ENCODE measurements around the gene DMPK. TPM values are rescaled to one million over a fixed set of nuclear protein-coding genes. Genes with fewer than 3 reads are reported as not detected.

Gene DMPK
- total RNA-seq, 1 donor from 2014 or later, result 50.1 TPM

DNA sequence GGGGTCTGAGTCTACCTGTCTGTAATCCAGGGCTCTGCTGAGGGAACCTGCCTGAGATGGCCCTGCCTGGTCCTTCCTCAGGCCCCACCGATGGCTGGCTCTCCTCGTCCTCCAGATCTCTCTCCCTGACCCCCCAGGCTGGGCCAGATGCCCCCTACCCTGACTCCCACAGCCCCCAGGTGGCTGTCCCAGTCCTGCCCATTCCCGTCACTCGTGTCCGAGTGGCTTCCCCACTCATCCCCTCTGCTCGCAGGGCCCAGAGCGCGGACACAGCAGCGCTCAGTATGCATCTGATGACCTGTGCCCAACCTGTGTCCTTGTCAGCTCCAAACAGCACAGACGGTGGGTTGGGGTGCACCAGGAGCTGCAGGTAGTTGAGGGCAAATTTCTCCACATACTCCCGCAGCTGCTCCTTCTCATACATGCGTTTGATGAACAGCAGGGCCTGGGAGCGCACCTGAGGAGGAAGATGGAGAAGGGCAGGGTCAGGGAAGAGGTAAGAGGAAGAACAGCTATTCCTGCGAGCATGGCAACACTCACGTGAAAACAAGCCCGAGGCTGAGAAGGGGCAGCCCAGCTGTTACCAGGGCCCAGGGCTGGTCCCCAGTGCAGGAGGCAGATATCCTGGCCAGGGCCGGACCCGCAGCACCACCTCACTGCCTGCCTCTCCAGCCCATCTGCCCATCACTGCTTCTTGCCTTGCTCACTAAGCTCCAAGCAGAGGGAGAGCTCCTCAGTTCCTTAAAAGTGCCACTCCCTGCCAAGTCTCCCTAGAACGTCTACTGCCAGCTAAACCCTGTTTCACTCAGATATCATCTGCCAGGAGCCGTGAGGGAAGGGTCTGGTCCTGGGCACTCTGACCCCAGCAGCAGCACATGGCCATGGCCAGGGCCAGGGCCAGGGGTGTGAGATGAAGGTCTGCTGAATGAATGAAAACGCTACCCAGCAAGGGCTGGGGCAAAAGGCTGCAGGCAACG, 43.9 kb upstream of the DMPK start:
- H3K27me3 ChIP-seq, result no peaks in the 10 kb centered on the region
- H3K36me3 ChIP-seq, result peaks cover 96% of the 10 kb centered on the region
- no peaks in the 10 kb centered on the region for H3K4me1 ChIP-seq
- ATAC-seq, result no peak
- no peak overlapping the region for H3K4me3 ChIP-seq
- no peaks in the 10 kb centered on the region for H3K9me3 ChIP-seq
- intact Hi-C loops (cut with DNase I), result no loop called here
- no peak overlapping the region for H3K27ac ChIP-seq
- TF ChIP-seq, protein P1, sequence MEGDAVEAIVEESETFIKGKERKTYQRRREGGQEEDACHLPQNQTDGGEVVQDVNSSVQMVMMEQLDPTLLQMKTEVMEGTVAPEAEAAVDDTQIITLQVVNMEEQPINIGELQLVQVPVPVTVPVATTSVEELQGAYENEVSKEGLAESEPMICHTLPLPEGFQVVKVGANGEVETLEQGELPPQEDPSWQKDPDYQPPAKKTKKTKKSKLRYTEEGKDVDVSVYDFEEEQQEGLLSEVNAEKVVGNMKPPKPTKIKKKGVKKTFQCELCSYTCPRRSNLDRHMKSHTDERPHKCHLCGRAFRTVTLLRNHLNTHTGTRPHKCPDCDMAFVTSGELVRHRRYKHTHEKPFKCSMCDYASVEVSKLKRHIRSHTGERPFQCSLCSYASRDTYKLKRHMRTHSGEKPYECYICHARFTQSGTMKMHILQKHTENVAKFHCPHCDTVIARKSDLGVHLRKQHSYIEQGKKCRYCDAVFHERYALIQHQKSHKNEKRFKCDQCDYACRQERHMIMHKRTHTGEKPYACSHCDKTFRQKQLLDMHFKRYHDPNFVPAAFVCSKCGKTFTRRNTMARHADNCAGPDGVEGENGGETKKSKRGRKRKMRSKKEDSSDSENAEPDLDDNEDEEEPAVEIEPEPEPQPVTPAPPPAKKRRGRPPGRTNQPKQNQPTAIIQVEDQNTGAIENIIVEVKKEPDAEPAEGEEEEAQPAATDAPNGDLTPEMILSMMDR (IDR thresholded peaks at IDR 0.05), result no peak
- DNase-seq, result no peak

DNA sequence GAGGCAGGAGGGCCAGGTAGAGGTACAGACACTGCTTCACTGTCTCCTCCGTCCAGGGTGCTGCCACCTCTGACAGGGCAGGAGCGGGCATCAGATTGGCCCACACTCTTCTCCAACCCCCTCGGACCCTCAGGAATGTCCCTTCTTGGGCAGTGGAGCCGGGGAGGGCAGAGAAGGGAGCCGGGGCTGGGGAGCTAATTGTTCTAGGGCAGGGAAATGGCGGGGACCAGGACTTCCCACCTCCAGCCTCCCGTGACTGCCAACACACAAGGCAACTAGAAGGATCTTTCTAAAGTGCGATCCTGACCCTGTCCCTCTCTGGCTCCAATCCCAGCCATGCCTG, 42.9 kb upstream of the DMPK start:
- Histone ChIP-seq H3K27ac (no peak overlapping the region), H3K27me3 (no peaks in the 10 kb centered on the region), H3K9me3 (no peaks in the 10 kb centered on the region), H3K36me3 (peaks cover 93% of the 10 kb centered on the region), H3K4me1 (no peaks in the 10 kb centered on the region), H3K4me3 (no peak overlapping the region)
- intact Hi-C loops (cut with DNase I), result no loop called here
- ATAC-seq (no peak), DNase-seq (no peak)
- TF ChIP-seq, protein P1 (IDR thresholded peaks at IDR 0.05), result no peak

DNA sequence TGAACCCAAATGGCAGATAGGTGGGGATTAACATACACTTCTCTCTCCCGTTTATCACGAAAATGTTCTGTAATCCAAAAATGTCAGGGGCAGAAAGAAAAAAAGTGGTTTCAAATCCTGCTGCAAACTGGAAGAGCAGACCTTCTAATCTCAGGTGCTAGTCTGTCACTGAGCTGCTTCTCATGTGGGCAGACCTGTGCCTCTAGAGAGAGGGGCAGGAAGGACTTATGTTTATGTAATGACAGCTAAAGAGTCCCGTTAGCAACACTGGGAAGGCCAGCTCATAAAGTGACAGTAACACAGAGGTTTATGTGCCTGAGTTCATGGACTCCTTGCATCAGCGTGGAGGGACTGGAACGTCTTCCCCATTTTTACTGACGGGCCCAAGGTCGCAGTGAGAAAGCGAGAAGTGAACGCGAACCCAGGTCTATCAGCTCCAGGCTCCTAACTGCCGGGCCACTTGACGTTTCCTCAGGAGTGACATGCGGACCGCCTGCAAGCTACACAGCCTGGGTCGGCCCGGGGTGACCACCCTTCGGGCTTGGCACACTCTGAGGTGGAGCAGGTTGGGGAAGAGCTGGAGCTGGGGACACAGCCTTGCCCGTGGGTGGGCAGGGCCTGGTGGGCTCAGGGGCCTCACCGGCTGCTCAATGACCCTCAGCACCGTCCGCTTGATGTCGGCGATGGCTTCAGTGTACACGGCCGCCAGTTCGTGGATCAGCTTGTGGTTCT, 42.4 kb upstream of the DMPK start:
- H3K9me3 ChIP-seq, result no peaks in the 10 kb centered on the region
- no peak for ATAC-seq

DNA sequence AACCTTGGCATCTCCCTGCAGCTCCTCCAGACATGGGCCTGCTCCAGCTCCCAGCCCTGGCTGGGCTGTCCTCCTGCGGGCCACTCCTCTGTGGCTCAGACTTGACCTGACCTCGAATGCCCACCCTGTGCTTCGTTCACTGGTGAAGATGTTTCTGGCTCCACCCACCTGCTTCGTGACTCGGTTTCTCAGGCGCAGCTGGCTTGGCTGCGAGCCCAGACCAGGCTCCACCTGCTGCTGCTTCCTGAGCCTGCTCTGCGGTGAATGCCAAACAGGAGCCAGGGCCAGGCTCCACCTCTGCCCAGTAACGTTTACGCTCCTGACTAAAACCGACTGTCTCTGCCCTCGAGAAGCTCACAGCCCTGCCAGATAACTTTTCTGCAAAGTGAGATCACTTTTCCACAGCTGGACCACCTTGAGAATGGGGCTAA, 41.8 kb upstream of the DMPK start:
- no peak for DNase-seq
- H3K27ac ChIP-seq, result no peak overlapping the region
- no peaks in the 10 kb centered on the region for H3K27me3 ChIP-seq
- peaks cover 92% of the 10 kb centered on the region for H3K36me3 ChIP-seq
- H3K9me3 ChIP-seq, result no peaks in the 10 kb centered on the region
- H3K4me3 ChIP-seq, result no peak overlapping the region
- intact Hi-C loops (cut with DNase I), result no loop called here
- ATAC-seq, result no peak
- H3K4me1 ChIP-seq, result no peaks in the 10 kb centered on the region
- TF ChIP-seq, protein P1 (IDR thresholded peaks at IDR 0.05), result no peak

More for the DNA sequence above, 42.4 kb upstream of the DMPK start:
- H3K27me3 ChIP-seq, result no peaks in the 10 kb centered on the region
- TF ChIP-seq, protein P1 (IDR thresholded peaks at IDR 0.05), result no peak
- H3K4me1 ChIP-seq, result no peaks in the 10 kb centered on the region
- intact Hi-C loops (cut with DNase I), result no loop called here
- no peak for DNase-seq
- H3K4me3 ChIP-seq, result no peak overlapping the region
- H3K36me3 ChIP-seq, result peaks cover 93% of the 10 kb centered on the region
- H3K27ac ChIP-seq, result no peak overlapping the region

DNA sequence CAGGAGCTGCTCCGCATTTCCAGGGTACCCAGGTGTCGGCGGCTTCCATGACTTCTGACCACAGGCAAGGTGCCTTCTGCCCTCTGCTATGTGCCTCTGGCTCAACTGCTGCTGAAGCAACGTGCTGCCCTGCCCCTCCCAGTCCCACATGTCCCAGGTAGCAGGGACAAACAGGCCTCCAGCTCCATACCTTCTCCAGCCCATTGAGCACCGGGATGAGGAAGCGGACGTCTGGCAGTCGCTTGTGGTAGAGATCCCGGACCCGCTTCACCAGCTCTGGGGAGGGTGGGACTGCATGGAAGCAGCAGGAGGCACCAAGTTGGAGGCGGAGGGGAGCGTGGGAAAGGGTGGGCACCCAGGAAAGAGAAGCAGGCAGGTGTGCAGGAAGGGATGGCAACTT, 40.9 kb upstream of the DMPK start:
- Histone ChIP-seq H3K9me3 (no peaks in the 10 kb centered on the region), H3K4me3 (no peak overlapping the region), H3K27ac (no peak overlapping the region), H3K36me3 (peaks cover 83% of the 10 kb centered on the region), H3K27me3 (no peaks in the 10 kb centered on the region), H3K4me1 (no peaks in the 10 kb centered on the region)
- no peak for ATAC-seq
- TF ChIP-seq, protein P1 (IDR thresholded peaks at IDR 0.05), result no peak
- DNase-seq, result no peak
- intact Hi-C loops (cut with DNase I), result no loop called here

Measured in upper lobe of right lung (tissue), 1 donor.